ENCODE measurements around the gene MAN2B1. TPM values are rescaled to one million over a fixed set of nuclear protein-coding genes. Genes with fewer than 3 reads are reported as not detected.

MAN2B1 gene
- total RNA-seq, 1 experiment from 2014 or later = 93.5 TPM

DNA sequence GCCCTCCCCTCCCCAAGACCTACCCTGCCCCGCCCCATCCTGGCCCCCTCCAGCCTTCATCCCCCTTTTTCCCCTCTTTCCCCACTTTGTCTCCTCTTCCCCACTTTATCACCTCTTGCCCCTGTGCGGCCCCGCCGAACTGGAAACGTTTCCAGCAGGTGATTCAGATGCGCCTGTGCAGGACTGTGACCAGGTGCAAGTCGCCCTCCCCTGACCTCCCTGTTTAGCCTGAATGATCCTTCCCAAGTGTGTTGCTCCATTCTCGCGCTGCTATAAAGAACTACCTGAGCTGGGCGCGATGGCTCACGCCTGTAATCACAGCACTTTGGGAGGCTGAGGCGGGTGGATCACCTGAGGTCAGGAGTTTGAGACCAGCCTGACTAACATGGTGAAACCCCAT, 29.9 kb downstream of the MAN2B1 start:
- Histone ChIP-seq H4K20me1 (ENCODE audit: control insufficient read depth, insufficient read depth, insufficient read length) (no peaks in the 10 kb centered on the region), H3K9ac (ENCODE audit: extremely low read depth, insufficient read length, low read length) (no peak overlapping the region), H3K4me1 (ENCODE audit: insufficient read depth, low read length) (no peaks in the 10 kb centered on the region), H3K56ac (ENCODE audit: insufficient read length, low read depth, low read length) (no peak overlapping the region), H3K79me2 (ENCODE audit: insufficient read depth, low read length) (no peaks in the 10 kb centered on the region), H2BK5ac (ENCODE audit: insufficient read length, low read length) (no peak overlapping the region), H2AK5ac (ENCODE audit: insufficient read length, low read length) (no peak overlapping the region), H3K23me2 (ENCODE audit: insufficient read length, low read depth, low read length, poor library complexity, severe bottlenecking) (peaks cover 4% of the 10 kb centered on the region), H3K14ac (ENCODE audit: insufficient read depth, low read length) (no peak overlapping the region), H2BK120ac (ENCODE audit: low read depth, low read length, poor library complexity, severe bottlenecking) (no peak overlapping the region), H3K18ac (ENCODE audit: insufficient read length, low read depth, low read length) (no peak overlapping the region), H2BK20ac (ENCODE audit: low read depth, low read length, poor library complexity, severe bottlenecking) (no peak overlapping the region), H2AFZ (ENCODE audit: low read length) (no peak overlapping the region), H3K23ac (ENCODE audit: insufficient read length, low read depth, low read length) (no peak overlapping the region), H3K79me1 (ENCODE audit: insufficient read depth, low read depth, low read length, poor library complexity, severe bottlenecking) (no peaks in the 10 kb centered on the region), H4K8ac (replicated peaks; ENCODE audit: insufficient read length, low read depth, low read length) (no peak overlapping the region), H3K4ac (ENCODE audit: low read depth, low read length) (no peak overlapping the region), H3K27me3 (ENCODE audit: insufficient read depth, low read length) (no peaks in the 10 kb centered on the region), H3K27ac (ENCODE audit: insufficient read length, low read depth, low read length) (no peak overlapping the region), H3K9me3 (ENCODE audit: control insufficient read depth, low read depth, low read length) (no peaks in the 10 kb centered on the region), H3K4me2 (ENCODE audit: insufficient read depth, insufficient read length, low read length) (no peak overlapping the region), H2BK12ac (ENCODE audit: insufficient read length, low read depth, low read length) (no peak overlapping the region), H4K91ac (ENCODE audit: insufficient read length, low read depth, low read length) (no peak overlapping the region), H3T11ph (ENCODE audit: low read length) (no peak overlapping the region), H2BK15ac (ENCODE audit: low read depth, low read length) (no peak overlapping the region), H4K5ac (ENCODE audit: insufficient read length, low read depth, low read length) (no peak overlapping the region)
- Mint-ChIP-seq H3K4me3 (no peak overlapping the region), H3K27me3 (ENCODE audit: low read depth) (peaks cover 11% of the 10 kb centered on the region), H3K27ac (no peak overlapping the region), H3K36me3 (ENCODE audit: insufficient read depth in 1 of 3, low read depth in 3 of 3) (peaks cover 0 to 2% (median 2%) of the 10 kb centered on the region in 3 experiments; a peak in 4 of 7 replicates), H3K4me1 (peaks cover 2 to 3% of the 10 kb centered on the region in 2 experiments; a peak in 1 of 4 replicates), H3K9me3 (peaks cover 3 to 4% of the 10 kb centered on the region in 2 experiments)
- DNase-seq = no peak
- WGBS (ENCODE audit: extremely low coverage, insufficient read length, low lambda C conversion rate) = no CpG with 5 or more reads among the region's 13 CpGs
- TF ChIP-seq, protein P1, sequence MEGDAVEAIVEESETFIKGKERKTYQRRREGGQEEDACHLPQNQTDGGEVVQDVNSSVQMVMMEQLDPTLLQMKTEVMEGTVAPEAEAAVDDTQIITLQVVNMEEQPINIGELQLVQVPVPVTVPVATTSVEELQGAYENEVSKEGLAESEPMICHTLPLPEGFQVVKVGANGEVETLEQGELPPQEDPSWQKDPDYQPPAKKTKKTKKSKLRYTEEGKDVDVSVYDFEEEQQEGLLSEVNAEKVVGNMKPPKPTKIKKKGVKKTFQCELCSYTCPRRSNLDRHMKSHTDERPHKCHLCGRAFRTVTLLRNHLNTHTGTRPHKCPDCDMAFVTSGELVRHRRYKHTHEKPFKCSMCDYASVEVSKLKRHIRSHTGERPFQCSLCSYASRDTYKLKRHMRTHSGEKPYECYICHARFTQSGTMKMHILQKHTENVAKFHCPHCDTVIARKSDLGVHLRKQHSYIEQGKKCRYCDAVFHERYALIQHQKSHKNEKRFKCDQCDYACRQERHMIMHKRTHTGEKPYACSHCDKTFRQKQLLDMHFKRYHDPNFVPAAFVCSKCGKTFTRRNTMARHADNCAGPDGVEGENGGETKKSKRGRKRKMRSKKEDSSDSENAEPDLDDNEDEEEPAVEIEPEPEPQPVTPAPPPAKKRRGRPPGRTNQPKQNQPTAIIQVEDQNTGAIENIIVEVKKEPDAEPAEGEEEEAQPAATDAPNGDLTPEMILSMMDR (conservative IDR thresholded peaks at IDR 0.05) = no peak

Data from H9 (cell line).